ENCODE results near the gene SCN7A. TPM values are rescaled to one million over a fixed set of nuclear protein-coding genes. Genes with fewer than 3 reads are reported as not detected.

SCN7A gene
- total and polyA plus RNA-seq, 2 of the 4 experiments (the other 2 are of a cell fraction): 0.39 to 0.90 TPM

DNA sequence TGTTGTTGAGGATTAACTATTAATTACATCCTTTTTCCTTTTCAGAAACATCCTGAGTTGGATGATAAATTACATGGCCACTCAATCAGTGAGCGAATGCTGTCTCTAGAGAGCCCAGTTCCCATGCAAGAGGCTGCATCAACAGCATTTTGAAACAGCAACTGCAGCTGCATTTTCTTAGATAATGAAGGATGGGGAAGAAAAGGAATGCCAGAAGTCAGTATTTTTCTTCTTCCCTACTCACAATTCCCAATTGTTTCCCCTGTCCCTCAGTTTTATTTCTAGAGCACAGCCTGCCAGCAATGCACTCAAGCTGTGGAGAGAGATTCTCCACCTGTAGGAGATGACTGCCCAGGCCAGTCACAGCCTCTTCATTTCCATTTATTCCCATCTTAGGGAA is 6.9 kb downstream of the SCN7A start:
- H2BK20ac ChIP-seq (ENCODE audit: low read depth, low read length): no peak overlapping the region
- no peak overlapping the region for H3K4me2 ChIP-seq (ENCODE audit: low read depth, low read length)

More for the DNA sequence above, 6.9 kb downstream of the SCN7A start:
- H3K4me3 ChIP-seq (ENCODE audit: insufficient read depth, low read depth, low read length): no peak overlapping the region
- H2BK120ac ChIP-seq (ENCODE audit: low read depth, low read length): no peak overlapping the region
- BruUV-seq (replicated peaks): no TSS peak
- no peak overlapping the region for H2AFZ ChIP-seq (replicated peaks; ENCODE audit: low read length, poor library complexity)
- H4K8ac ChIP-seq (ENCODE audit: low read depth in 2 of 2, low read length in 2 of 2): no peak overlapping the region
- DNase-seq (no peak), ATAC-seq (ENCODE audit: low read depth) (no peak)
- in situ Hi-C loops (cut with MboI; ENCODE audit: low sequenced_read_pairs) (no loop called here), dilution Hi-C loops (cut with HindIII; ENCODE audit: low sequenced_read_pairs, unreplicated experiment) (no loop called here), intact Hi-C loops (cut with micrococcal nuclease) (no loop called here)
- H3K79me1 ChIP-seq (ENCODE audit: low read depth in 1 of 2, low read length in 2 of 2): no peaks in the 10 kb centered on the region
- no peak overlapping the region for H3K4ac ChIP-seq (ENCODE audit: low read depth, low read length)
- no peak overlapping the region for H3K56ac ChIP-seq (ENCODE audit: extremely low read depth, insufficient read depth, low read length)
- no peaks in the 10 kb centered on the region for H4K20me1 ChIP-seq (ENCODE audit: insufficient read depth, low read length)
- H3K27ac ChIP-seq (ENCODE audit: insufficient read depth, low read length): no peak overlapping the region
- CTCF ChIA-PET: no interaction called here
- H3K14ac ChIP-seq (replicated peaks; ENCODE audit: low read depth, low read length): no peak overlapping the region
- no peaks in the 10 kb centered on the region; the same call in 1 of the 2 replicates for H3K27me3 ChIP-seq (ENCODE audit: control insufficient read depth, insufficient read depth, low read length)
- no peak overlapping the region for H3K18ac ChIP-seq (ENCODE audit: low read depth, low read length)
- no peak overlapping the region for H4K5ac ChIP-seq (ENCODE audit: low read depth, low read length)
- no peaks in the 10 kb centered on the region for H3K9me3 ChIP-seq (ENCODE audit: control insufficient read depth, insufficient read depth, low read length)
- no CpG with 5 or more reads among the region's 1 CpG for WGBS, 2 experiments (ENCODE audit: extremely low coverage in 2 of 2, insufficient read length in 1 of 2)
- no peak overlapping the region for H2AK5ac ChIP-seq (ENCODE audit: low read depth, low read length)
- no peak overlapping the region for H3K23ac ChIP-seq (ENCODE audit: low read depth, low read length)
- no peaks in the 10 kb centered on the region; the same call in 1 of the 2 replicates for H3K36me3 ChIP-seq (ENCODE audit: control insufficient read depth, insufficient read depth, low read length)
- H3K4me1 ChIP-seq (ENCODE audit: control insufficient read depth, insufficient read depth, low read length): no peaks in the 10 kb centered on the region
- H2BK5ac ChIP-seq (ENCODE audit: low read depth, low read length, poor library complexity, severe bottlenecking): no peak overlapping the region
- H3K9ac ChIP-seq (ENCODE audit: low read depth, low read length): no peak overlapping the region
- no peak overlapping the region for H2AK9ac ChIP-seq (replicated peaks; ENCODE audit: low read depth, low read length, poor library complexity)
- no peak overlapping the region for H2BK15ac ChIP-seq (ENCODE audit: low read depth, low read length)
- H4K91ac ChIP-seq (ENCODE audit: insufficient read depth, low read depth, low read length): no peak overlapping the region
- no peak for TF ChIP-seq CEBPB (IDR thresholded peaks at IDR 0.05; ENCODE audit: low read depth, low read length)
- no peak for TF ChIP-seq MXI1 (IDR thresholded peaks at IDR 0.05; ENCODE audit: borderline replicate concordance, low read depth, low read length)
- no peak for TF ChIP-seq BHLHE40 (IDR thresholded peaks at IDR 0.05; ENCODE audit: low read depth, low read length)
- no peak for TF ChIP-seq RCOR1 (IDR thresholded peaks at IDR 0.05; ENCODE audit: insufficient replicate concordance, low read length)
- no peak for TF ChIP-seq NFE2L2 (IDR thresholded peaks at IDR 0.05; ENCODE audit: low read depth, low read length)
- TF ChIP-seq RAD21 (IDR thresholded peaks at IDR 0.05; ENCODE audit: low read length): no peak
- no peak for TF ChIP-seq SMC3 (IDR thresholded peaks at IDR 0.05; ENCODE audit: low read depth, low read length)
- no peak for TF ChIP-seq MAFK (IDR thresholded peaks at IDR 0.05; ENCODE audit: low read depth, low read length)
- no peak for TF ChIP-seq RFX5 (IDR thresholded peaks at IDR 0.05; ENCODE audit: low read depth, low read length)
- TF ChIP-seq, protein P1, sequence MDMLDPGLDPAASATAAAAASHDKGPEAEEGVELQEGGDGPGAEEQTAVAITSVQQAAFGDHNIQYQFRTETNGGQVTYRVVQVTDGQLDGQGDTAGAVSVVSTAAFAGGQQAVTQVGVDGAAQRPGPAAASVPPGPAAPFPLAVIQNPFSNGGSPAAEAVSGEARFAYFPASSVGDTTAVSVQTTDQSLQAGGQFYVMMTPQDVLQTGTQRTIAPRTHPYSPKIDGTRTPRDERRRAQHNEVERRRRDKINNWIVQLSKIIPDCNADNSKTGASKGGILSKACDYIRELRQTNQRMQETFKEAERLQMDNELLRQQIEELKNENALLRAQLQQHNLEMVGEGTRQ (IDR thresholded peaks at IDR 0.05; ENCODE audit: low read depth, low read length): no peak
- TF ChIP-seq, protein P2, sequence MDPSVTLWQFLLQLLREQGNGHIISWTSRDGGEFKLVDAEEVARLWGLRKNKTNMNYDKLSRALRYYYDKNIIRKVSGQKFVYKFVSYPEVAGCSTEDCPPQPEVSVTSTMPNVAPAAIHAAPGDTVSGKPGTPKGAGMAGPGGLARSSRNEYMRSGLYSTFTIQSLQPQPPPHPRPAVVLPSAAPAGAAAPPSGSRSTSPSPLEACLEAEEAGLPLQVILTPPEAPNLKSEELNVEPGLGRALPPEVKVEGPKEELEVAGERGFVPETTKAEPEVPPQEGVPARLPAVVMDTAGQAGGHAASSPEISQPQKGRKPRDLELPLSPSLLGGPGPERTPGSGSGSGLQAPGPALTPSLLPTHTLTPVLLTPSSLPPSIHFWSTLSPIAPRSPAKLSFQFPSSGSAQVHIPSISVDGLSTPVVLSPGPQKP (IDR thresholded peaks at IDR 0.05; ENCODE audit: borderline replicate concordance, low read depth, low read length): no peak
- TF ChIP-seq CHD1 (IDR thresholded peaks at IDR 0.05; ENCODE audit: low read depth, low read length): no peak
- TF ChIP-seq MAZ (IDR thresholded peaks at IDR 0.05; ENCODE audit: borderline replicate concordance, low read depth, low read length): no peak
- no peak for TF ChIP-seq FOS (IDR thresholded peaks at IDR 0.05; ENCODE audit: low read depth, low read length)
- TF ChIP-seq, protein P3, sequence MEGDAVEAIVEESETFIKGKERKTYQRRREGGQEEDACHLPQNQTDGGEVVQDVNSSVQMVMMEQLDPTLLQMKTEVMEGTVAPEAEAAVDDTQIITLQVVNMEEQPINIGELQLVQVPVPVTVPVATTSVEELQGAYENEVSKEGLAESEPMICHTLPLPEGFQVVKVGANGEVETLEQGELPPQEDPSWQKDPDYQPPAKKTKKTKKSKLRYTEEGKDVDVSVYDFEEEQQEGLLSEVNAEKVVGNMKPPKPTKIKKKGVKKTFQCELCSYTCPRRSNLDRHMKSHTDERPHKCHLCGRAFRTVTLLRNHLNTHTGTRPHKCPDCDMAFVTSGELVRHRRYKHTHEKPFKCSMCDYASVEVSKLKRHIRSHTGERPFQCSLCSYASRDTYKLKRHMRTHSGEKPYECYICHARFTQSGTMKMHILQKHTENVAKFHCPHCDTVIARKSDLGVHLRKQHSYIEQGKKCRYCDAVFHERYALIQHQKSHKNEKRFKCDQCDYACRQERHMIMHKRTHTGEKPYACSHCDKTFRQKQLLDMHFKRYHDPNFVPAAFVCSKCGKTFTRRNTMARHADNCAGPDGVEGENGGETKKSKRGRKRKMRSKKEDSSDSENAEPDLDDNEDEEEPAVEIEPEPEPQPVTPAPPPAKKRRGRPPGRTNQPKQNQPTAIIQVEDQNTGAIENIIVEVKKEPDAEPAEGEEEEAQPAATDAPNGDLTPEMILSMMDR (conservative IDR thresholded peaks at IDR 0.05; ENCODE audit: low read depth, low read length): no peak
- TF ChIP-seq POLR2A (IDR thresholded peaks at IDR 0.05; ENCODE audit: low read depth, low read length): no peak
- no peaks in the 10 kb centered on the region for H3K9me1 ChIP-seq (ENCODE audit: insufficient read depth, low read length)
- POLR2A ChIA-PET (ENCODE audit: unreplicated experiment): no interaction called here
